ENCODE data around the gene FBXW2. TPM values are rescaled to one million over a fixed set of nuclear protein-coding genes. Genes with fewer than 3 reads are reported as not detected.

Gene FBXW2
- total RNA-seq, 2 experiments from 2014 or later, result 30.0 to 69.0 TPM

- no peaks in the 10 kb centered on the region for H3K4me1 ChIP-seq (ENCODE audit: insufficient read depth, low read length, poor library complexity, severe bottlenecking)
- no peak overlapping the region for H3K4me2 ChIP-seq (ENCODE audit: low read length)
- peaks cover 10% of the 10 kb centered on the region; the same call in 1 of the 2 replicates for H3K9me3 ChIP-seq (ENCODE audit: low read length)
- no peaks in the 10 kb centered on the region for H3K9me2 ChIP-seq (ENCODE audit: insufficient read depth, low read length)
- H4K20me1 ChIP-seq (ENCODE audit: insufficient read depth, low read length), result no peaks in the 10 kb centered on the region
- DNase-seq (ENCODE audit: low spot score), result no peak
- CTCF ChIA-PET (ENCODE audit: unreplicated experiment), result no interaction called here
- H3K79me2 ChIP-seq (ENCODE audit: insufficient read depth, low read depth, low read length), result no peaks in the 10 kb centered on the region
- POLR2A ChIA-PET, result interaction anchor here (1.0 kb wide), 2 partner anchors 9 kb away, joined by 4 read pairs; no protein-coding TSS in a partner anchor
- no peaks in the 10 kb centered on the region for H3K36me3 ChIP-seq (ENCODE audit: insufficient read depth, low read length)
- no peak overlapping the region for H3K4me3 ChIP-seq (ENCODE audit: low read depth, low read length, poor library complexity, severe bottlenecking)
- intact Hi-C loops (cut with micrococcal nuclease; ENCODE audit: unreplicated experiment), result no loop called here
- H2AFZ ChIP-seq (ENCODE audit: low read length), result no peak overlapping the region
- BruUV-seq (replicated peaks), result no TSS peak
- TF ChIP-seq CTCF (conservative IDR thresholded peaks at IDR 0.05; ENCODE audit: low read length) (no peak), EZH2phosphoT487 (IDR thresholded peaks at IDR 0.05; ENCODE audit: borderline replicate concordance, low read depth, low read length) (no peak)
- H3K27ac ChIP-seq (ENCODE audit: low read depth, low read length, poor library complexity, severe bottlenecking), result no peak overlapping the region
These were observed 8.2 kb upstream of the FBXW2 start for GRCh38 chr9:120801441-120801840.

- no peak for DNase-seq (ENCODE audit: low spot score)
- H3K4me2 ChIP-seq (ENCODE audit: low read length), result peak overlapping the region; percentile 93
- H3K79me2 ChIP-seq (ENCODE audit: insufficient read depth, low read depth, low read length), result peaks cover 84% of the 10 kb centered on the region
- TF ChIP-seq EZH2phosphoT487 (IDR thresholded peaks at IDR 0.05; ENCODE audit: borderline replicate concordance, low read depth, low read length) (no peak), CTCF (conservative IDR thresholded peaks at IDR 0.05; ENCODE audit: low read length) (no peak)
- intact Hi-C loops (cut with micrococcal nuclease; ENCODE audit: unreplicated experiment), result no loop called here
- H3K4me3 ChIP-seq (ENCODE audit: low read depth, low read length, poor library complexity, severe bottlenecking), result peak overlapping the region; percentile 78
- ChIA-PET POLR2A (interaction anchor here (1.0 to 3.2 kb wide), 3 partner anchors 13 to 56 kb away, joined by 3 to 16 read pairs (median 4); partner anchors contain the start of gene PSMD5), CTCF (ENCODE audit: unreplicated experiment) (no interaction called here)
- H4K20me1 ChIP-seq (ENCODE audit: insufficient read depth, low read length), result peaks cover 4% of the 10 kb centered on the region; the same call in 1 of the 2 replicates
- no peak overlapping the region for H3K27ac ChIP-seq (ENCODE audit: low read depth, low read length, poor library complexity, severe bottlenecking)
- no peak overlapping the region for H2AFZ ChIP-seq (ENCODE audit: low read length)
- H3K4me1 ChIP-seq (ENCODE audit: insufficient read depth, low read length, poor library complexity, severe bottlenecking), result peaks cover 37% of the 10 kb centered on the region
- no TSS peak for BruUV-seq (replicated peaks)
- H3K9me3 ChIP-seq (ENCODE audit: low read length), result no peaks in the 10 kb centered on the region
- peaks cover 57% of the 10 kb centered on the region for H3K36me3 ChIP-seq (ENCODE audit: insufficient read depth, low read length)
- no peaks in the 10 kb centered on the region for H3K9me2 ChIP-seq (ENCODE audit: insufficient read depth, low read length)
These were observed 2.1 kb downstream of the FBXW2 start for GRCh38 chr9:120791161-120791560.

DNA sequence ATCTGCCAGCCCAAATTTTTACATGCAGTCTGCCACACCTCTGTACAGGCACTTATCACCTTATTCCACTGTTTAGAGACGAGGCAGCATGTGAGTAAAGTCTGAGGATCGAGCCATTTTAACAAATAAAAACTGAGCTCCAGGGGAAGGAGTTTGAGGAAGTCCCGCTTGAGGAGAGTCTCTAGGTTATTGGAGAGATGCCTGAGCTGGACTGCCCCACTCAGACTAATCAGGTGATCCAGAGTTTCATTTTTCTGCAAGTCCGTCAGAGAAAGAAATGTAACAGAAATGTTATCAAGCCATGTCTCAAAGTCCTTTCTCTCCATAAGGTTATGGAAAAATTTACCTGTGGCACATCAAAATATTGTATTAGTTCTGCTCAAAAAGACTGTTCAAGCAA, 5.3 kb downstream of the FBXW2 start:
- Histone ChIP-seq H3K79me2 (ENCODE audit: insufficient read depth, low read depth, low read length) (peaks cover 90% of the 10 kb centered on the region), H3K9me3 (ENCODE audit: low read length) (no peaks in the 10 kb centered on the region), H4K20me1 (ENCODE audit: insufficient read depth, low read length) (peaks cover 4% of the 10 kb centered on the region; the same call in 1 of the 2 replicates), H3K36me3 (ENCODE audit: insufficient read depth, low read length) (peaks cover 89% of the 10 kb centered on the region), H3K4me2 (ENCODE audit: low read length) (no peak overlapping the region), H3K4me3 (ENCODE audit: low read depth, low read length, poor library complexity, severe bottlenecking) (no peak overlapping the region), H3K27ac (ENCODE audit: low read depth, low read length, poor library complexity, severe bottlenecking) (no peak overlapping the region), H3K9me2 (ENCODE audit: insufficient read depth, low read length) (no peaks in the 10 kb centered on the region), H3K4me1 (ENCODE audit: insufficient read depth, low read length, poor library complexity, severe bottlenecking) (peaks cover 24% of the 10 kb centered on the region), H2AFZ (ENCODE audit: low read length) (no peak overlapping the region)
- POLR2A ChIA-PET, result no interaction called here
- intact Hi-C loops (cut with micrococcal nuclease; ENCODE audit: unreplicated experiment), result no loop called here
- no peak for DNase-seq (ENCODE audit: low spot score)
- no TSS peak for BruUV-seq (replicated peaks)
- TF ChIP-seq CTCF (conservative IDR thresholded peaks at IDR 0.05; ENCODE audit: low read length), result no peak
- no peak for TF ChIP-seq EZH2phosphoT487 (IDR thresholded peaks at IDR 0.05; ENCODE audit: borderline replicate concordance, low read depth, low read length)
- CTCF ChIA-PET (ENCODE audit: unreplicated experiment), result interaction anchor here (1.0 kb wide), 1 partner anchor 12 kb away, joined by 3 read pairs; no protein-coding TSS in a partner anchor
